ENCODE results near the gene ERBB4. TPM values are rescaled to one million over a fixed set of nuclear protein-coding genes. Genes with fewer than 3 reads are reported as not detected.
"Not testable (repeated sequence)": the region's sequence is repeated elsewhere in the genome, so short reads cannot be mapped to it uniquely, and the experiment has no call there.

The ERBB4 gene
- total RNA-seq, 1 experiment from 2014 or later = not detected

- no peak for DNase-seq (ENCODE audit: low read depth)
Measured at GRCh38 chr2:212528106-212528856, 10.3 kb downstream of the ERBB4 start.

GRCh38 chr2:212526059-212526458 lies 12.5 kb downstream of the ERBB4 start:
- no peak for DNase-seq (ENCODE audit: low read depth)

- DNase-seq (ENCODE audit: low read depth) = no peak
Measured at GRCh38 chr2:212523756-212524155, 14.8 kb downstream of the ERBB4 start.

GRCh38 chr2:212520340-212520739 lies 18.3 kb downstream of the ERBB4 start:
- DNase-seq (ENCODE audit: low read depth) = no peak

GRCh38 chr2:212517693-212518092 lies 20.9 kb downstream of the ERBB4 start:
- DNase-seq (ENCODE audit: low read depth) = no peak

GRCh38 chr2:212505586-212505985 lies 33.0 kb downstream of the ERBB4 start:
- no peak for DNase-seq (ENCODE audit: low read depth)

- no peak for DNase-seq (ENCODE audit: low read depth)
Measured at GRCh38 chr2:212495046-212495445, 43.6 kb downstream of the ERBB4 start.

GRCh38 chr2:212494418-212495020 lies 44.1 kb downstream of the ERBB4 start:
- no peak for DNase-seq (ENCODE audit: low read depth)

GRCh38 chr2:212489719-212490346 lies 48.8 kb downstream of the ERBB4 start:
- DNase-seq (ENCODE audit: low read depth) = no peak

- no peak for DNase-seq (ENCODE audit: low read depth)
Measured at GRCh38 chr2:212488611-212489010, 50.0 kb downstream of the ERBB4 start.

- DNase-seq (ENCODE audit: low read depth) = no peak
Measured at GRCh38 chr2:212484563-212485080, 54.0 kb downstream of the ERBB4 start.

GRCh38 chr2:212480447-212480846 lies 58.2 kb downstream of the ERBB4 start:
- no peak for DNase-seq (ENCODE audit: low read depth)

- no peak for DNase-seq (ENCODE audit: low read depth)
Measured at GRCh38 chr2:212477571-212477970, 61.0 kb downstream of the ERBB4 start.

GRCh38 chr2:212473211-212473610 lies 65.4 kb downstream of the ERBB4 start:
- DNase-seq (ENCODE audit: low read depth) = no peak

GRCh38 chr2:212467551-212467950 lies 71.1 kb downstream of the ERBB4 start:
- not testable (repeated sequence) for DNase-seq (ENCODE audit: low read depth)

GRCh38 chr2:212465456-212465855 lies 73.1 kb downstream of the ERBB4 start:
- DNase-seq (ENCODE audit: low read depth) = no peak

GRCh38 chr2:212461708-212462107 lies 76.9 kb downstream of the ERBB4 start:
- not testable (repeated sequence) for DNase-seq (ENCODE audit: low read depth)

- DNase-seq (ENCODE audit: low read depth) = no peak
Measured at GRCh38 chr2:212454149-212454548, 84.5 kb downstream of the ERBB4 start.

GRCh38 chr2:212451786-212452231 lies 86.8 kb downstream of the ERBB4 start:
- peak; percentile 28 for DNase-seq (ENCODE audit: low read depth)

- peak; percentile 0 for DNase-seq (ENCODE audit: low read depth)
Measured at GRCh38 chr2:212448698-212449097, 89.9 kb downstream of the ERBB4 start.

- DNase-seq (ENCODE audit: low read depth) = no peak
Measured at GRCh38 chr2:212441821-212442220, 96.8 kb downstream of the ERBB4 start.

- DNase-seq (ENCODE audit: low read depth) = no peak
Measured at GRCh38 chr2:212441141-212441540, 97.5 kb downstream of the ERBB4 start.

Measured in RPMI7951 (cell line).